ENCODE measurements around the gene PPIH. TPM values are rescaled to one million over a fixed set of nuclear protein-coding genes. Genes with fewer than 3 reads are reported as not detected.
A peak's percentile ranks its signal among the peaks of the same experiment; 100 is the strongest.
"Not testable (repeated sequence)": the region's sequence is repeated elsewhere in the genome, so short reads cannot be mapped to it uniquely, and the experiment has no call there.

PPIH gene
- total RNA-seq = 20.3 TPM
- long read RNA-seq, transcript PPIH-201 (10 exons, 752 nt) = major isoform, 8 of 11 reads
- long read RNA-seq, partial matches to known transcripts = 1 of 11 reads
- long read RNA-seq, other reads (novel, unspliced or antisense) = 2 of 11 reads

- DNase-seq = peak; percentile 96
- ATAC-seq = peak; percentile 100
- intact Hi-C loops (cut with micrococcal nuclease) = no loop called here
Measured at GRCh38 chr1:42657981-42658876, at the start of gene PPIH. Gene PPIH, plus strand, starts transcription at chr1:42658423. Its CDS starts 24 bp downstream, at chr1:42658447.

- intact Hi-C loops (cut with micrococcal nuclease) = no loop called here
- ATAC-seq = no peak
- DNase-seq = no peak
Measured at GRCh38 chr1:42613803-42614131, 44.5 kb upstream of the PPIH start.

GRCh38 chr1:42618866-42619265 is 39.4 kb upstream of the PPIH start:
- no peak for ATAC-seq
- no peak for DNase-seq
- intact Hi-C loops (cut with micrococcal nuclease) = no loop called here

- DNase-seq = no peak
- intact Hi-C loops (cut with micrococcal nuclease) = no loop called here
- ATAC-seq = no peak
Measured at GRCh38 chr1:42620307-42620706, 37.9 kb upstream of the PPIH start.

- intact Hi-C loops (cut with micrococcal nuclease); ATAC-seq; DNase-seq: not testable (repeated sequence)
Measured at GRCh38 chr1:42621180-42621579, 37.0 kb upstream of the PPIH start.

- ATAC-seq; intact Hi-C loops (cut with micrococcal nuclease); DNase-seq: not testable (repeated sequence)
Measured at GRCh38 chr1:42627205-42627604, 31.0 kb upstream of the PPIH start.

GRCh38 chr1:42639116-42639515 is 19.1 kb upstream of the PPIH start:
- intact Hi-C loops (cut with micrococcal nuclease) = no loop called here
- ATAC-seq (no peak), DNase-seq (no peak)

GRCh38 chr1:42646056-42646455 is 12.2 kb upstream of the PPIH start:
- no peak for ATAC-seq

GRCh38 chr1:42657201-42657600 is 1.0 kb upstream of the PPIH start:
- DNase-seq (no peak), ATAC-seq (no peak)
- intact Hi-C loops (cut with micrococcal nuclease) = no loop called here

More at GRCh38 chr1:42646056-42646455, 12.2 kb upstream of the PPIH start:
- intact Hi-C loops (cut with micrococcal nuclease) = no loop called here
- no peak for DNase-seq

GRCh38 chr1:42658877-42659337 is 684 bp downstream of the PPIH start:
- DNase-seq (no peak), ATAC-seq (peak; percentile 2)
- intact Hi-C loops (cut with micrococcal nuclease) = no loop called here

GRCh38 chr1:42660907-42661500 is 2.8 kb downstream of the PPIH start:
- intact Hi-C loops (cut with micrococcal nuclease) = no loop called here
- DNase-seq = no peak
- ATAC-seq = no peak

- ATAC-seq (no peak), DNase-seq (no peak)
- intact Hi-C loops (cut with micrococcal nuclease) = no loop called here
Measured at GRCh38 chr1:42669936-42670335, 11.7 kb downstream of the PPIH start.

GRCh38 chr1:42670425-42670824 is 12.2 kb downstream of the PPIH start:
- DNase-seq (no peak), ATAC-seq (no peak)
- intact Hi-C loops (cut with micrococcal nuclease) = no loop called here

- intact Hi-C loops (cut with micrococcal nuclease) = no loop called here
- DNase-seq (no peak), ATAC-seq (peak; percentile 75)
Measured at GRCh38 chr1:42674214-42674613, 16.0 kb downstream of the PPIH start.

- intact Hi-C loops (cut with micrococcal nuclease) = no loop called here
- ATAC-seq (peak; percentile 92), DNase-seq (peak; percentile 32)
Measured at GRCh38 chr1:42674682-42675081, 16.5 kb downstream of the PPIH start.

GRCh38 chr1:42675467-42675866 is 17.2 kb downstream of the PPIH start:
- intact Hi-C loops (cut with micrococcal nuclease) = no loop called here
- ATAC-seq = no peak
- no peak for DNase-seq

- intact Hi-C loops (cut with micrococcal nuclease) = no loop called here
- ATAC-seq = peak; percentile 52
- peak; percentile 66 for DNase-seq
Measured at GRCh38 chr1:42676534-42677087, 18.4 kb downstream of the PPIH start.

GRCh38 chr1:42679364-42679983 is 21.3 kb downstream of the PPIH start:
- no peak for DNase-seq
- no peak for ATAC-seq
- intact Hi-C loops (cut with micrococcal nuclease) = no loop called here

- no peak for ATAC-seq
- intact Hi-C loops (cut with micrococcal nuclease) = no loop called here
- no peak for DNase-seq
Measured at GRCh38 chr1:42680055-42680454, 21.8 kb downstream of the PPIH start.
